GM21515 (cell line): ENCODE results near the gene PTEN.
"Not testable (repeated sequence)": the region's sequence is repeated elsewhere in the genome, so short reads cannot be mapped to it uniquely, and the experiment has no call there.

Source experiments
- ATAC-seq: cut with Tn5 transposase; IDR thresholded peaks from one replicate; pipeline ENCODE4 v1.9.1; 2021; ENCODE audit not compliant: unreplicated experiment

PTEN gene

GRCh38 chr10:87844837-87845623 lies 18.4 kb upstream of the PTEN start:
- no peak for ATAC-seq

- no peak for ATAC-seq
Observed at GRCh38 chr10:87845624-87845998, 17.8 kb upstream of the PTEN start.

- no peak for ATAC-seq
Observed at GRCh38 chr10:87846023-87846422, 17.4 kb upstream of the PTEN start.

GRCh38 chr10:87846711-87847110 lies 16.7 kb upstream of the PTEN start:
- ATAC-seq = not testable (repeated sequence)

GRCh38 chr10:87847550-87847949 lies 15.9 kb upstream of the PTEN start:
- ATAC-seq = no peak

GRCh38 chr10:87849001-87849400 lies 14.4 kb upstream of the PTEN start:
- no peak for ATAC-seq

GRCh38 chr10:87850742-87851205 lies 12.7 kb upstream of the PTEN start:
- no peak for ATAC-seq

- no peak for ATAC-seq
Observed at GRCh38 chr10:87852089-87852488, 11.3 kb upstream of the PTEN start.

GRCh38 chr10:87855247-87855646 lies 8.2 kb upstream of the PTEN start:
- ATAC-seq = not testable (repeated sequence)

- not testable (repeated sequence) for ATAC-seq
Observed at GRCh38 chr10:87855665-87856064, 7.8 kb upstream of the PTEN start.

GRCh38 chr10:87860156-87860795 lies 3.1 kb upstream of the PTEN start:
- ATAC-seq = no peak

GRCh38 chr10:87860816-87861403 lies 2.5 kb upstream of the PTEN start:
- no peak for ATAC-seq

GRCh38 chr10:87861566-87861952 lies 1.9 kb upstream of the PTEN start:
- ATAC-seq = peak; percentile 8

GRCh38 chr10:87861953-87862678 lies 1.3 kb upstream of the PTEN start:
- peak; percentile 58 for ATAC-seq

- ATAC-seq = peak; percentile 13
Observed at GRCh38 chr10:87862679-87863052, 759 bp upstream of the PTEN start.

GRCh38 chr10:87863951-87864495 lies 598 bp downstream of the PTEN start:
- ATAC-seq = peak; percentile 0

- no peak for ATAC-seq
Observed at GRCh38 chr10:87864496-87865059, 1.2 kb downstream of the PTEN start.

- no peak for ATAC-seq
Observed at GRCh38 chr10:87865241-87865881, 1.9 kb downstream of the PTEN start.

- ATAC-seq = no peak
Observed at GRCh38 chr10:87866412-87866974, 3.1 kb downstream of the PTEN start.

GRCh38 chr10:87867453-87867852 lies 4.0 kb downstream of the PTEN start:
- no peak for ATAC-seq
